PC-3 (cell line): Measurements from ENCODE around the gene LRP1B. TPM values are rescaled to one million over a fixed set of nuclear protein-coding genes. Genes with fewer than 3 reads are reported as not detected.

Source experiments
- ATAC-seq: fragments of 200-7000 bp; cut with Tn5 transposase; 2 replicates; pipeline ENCODE4 v1.9.1; 2020; ENCODE audit warnings: mild to moderate bottlenecking, moderate library complexity
- BruUV-seq: library from RNA; stranded (reverse); fragments of 400-500 nt; replicated peaks from 2 replicates; lab custom pipeline; 2021; lab: Mats Ljungman, UMichigan
- CTCF ChIA-PET: fragments of 300-600 bp; sonication (Branson Sonifier 250); formaldehyde crosslinking; loops from one replicate; lab custom pipeline; 2022; ENCODE audit warnings: antibody characterized with exemption; lab: Charles Lee
- POLR2A ChIA-PET: fragments of 300-600 bp; sonication (Branson Sonifier 250); formaldehyde crosslinking; loops from one replicate; lab custom pipeline; 2022; ENCODE audit warnings: antibody characterized with exemption; ENCODE audit not compliant: unreplicated experiment; lab: Charles Lee
- DNase-seq: peaks from one replicate; pipeline ENCODE4 v3.0.0-alpha.2; 2015
- H2AFZ ChIP-seq: fragments of 300-600 bp; sonication (generic); 2 replicates; pipeline ENCODE4 v1.6.0; 2016; ENCODE audit warnings: antibody characterized with exemption, low read length
- H3F3A ChIP-seq: fragments of 300-600 bp; sonication (generic); one replicate; pipeline ENCODE4 v1.6.0; 2017; ENCODE audit warnings: antibody characterized with exemption, low read length, control low read depth, mild to moderate bottlenecking; ENCODE audit not compliant: unreplicated experiment
- H3K27ac ChIP-seq: fragments of 300-600 bp; sonication (generic); 2 replicates; pipeline ENCODE4 v1.5.1; 2016; ENCODE audit warnings: mild to moderate bottlenecking, low read length
- H3K27me3 ChIP-seq: fragments of 300-600 bp; sonication (generic); 2 replicates; pipeline ENCODE4 v1.6.1; 2016; ENCODE audit warnings: low read length, mixed read lengths
- H3K36me3 ChIP-seq: fragments of 300-600 bp; sonication (generic); 2 replicates; pipeline ENCODE4 v1.6.1; 2016; ENCODE audit warnings: low read depth, mixed run types, low read length, mixed read lengths
- H3K4me1 ChIP-seq: fragments of 300-600 bp; sonication (generic); 2 replicates; pipeline ENCODE4 v1.5.1; 2016; ENCODE audit warnings: low read length; ENCODE audit not compliant: insufficient read depth
- H3K4me2 ChIP-seq: fragments of 300-600 bp; sonication (generic); 2 replicates; pipeline ENCODE4 v1.6.0; 2016; ENCODE audit warnings: low read length
- H3K4me3 ChIP-seq: fragments of 300-600 bp; sonication (generic); 2 replicates; pipeline ENCODE4 v1.5.1; 2016; ENCODE audit warnings: mild to moderate bottlenecking, low read length, mixed read lengths
- H3K79me2 ChIP-seq: fragments of 300-600 bp; sonication (generic); 2 replicates; pipeline ENCODE4 v1.6.1; 2017; ENCODE audit warnings: low read length, mixed read lengths
- H3K9ac ChIP-seq: fragments of 300-600 bp; sonication (generic); 2 replicates; pipeline ENCODE4 v1.6.0; 2016; ENCODE audit warnings: mild to moderate bottlenecking, low read length
- H3K9me2 ChIP-seq: fragments of 300-600 bp; sonication (generic); replicated peaks from 2 replicates; pipeline ENCODE4 v1.6.1; 2016; ENCODE audit warnings: mixed run types, low read length, mixed read lengths
- H3K9me3 ChIP-seq: fragments of 300-600 bp; sonication (generic); 2 replicates; pipeline ENCODE4 v1.6.1; 2016; ENCODE audit warnings: low read length, mixed read lengths
- H4K20me1 ChIP-seq: fragments of 300-600 bp; sonication (generic); 2 replicates; pipeline ENCODE4 v1.6.1; 2016; ENCODE audit warnings: low read length, mixed read lengths
- EZH2 ChIP-seq: fragments of 300-600 bp; sonication (generic); IDR thresholded peaks from one replicate; pipeline ENCODE4 v1.6.1; 2017; ENCODE audit warnings: antibody characterized with exemption, mild to moderate bottlenecking, low read length; ENCODE audit not compliant: unreplicated experiment
- EZH2phosphoT487 ChIP-seq: fragments of 300-600 bp; sonication (generic); IDR thresholded peaks from 2 replicates; pipeline ENCODE4 v1.6.1; 2018; ENCODE audit warnings: mild to moderate bottlenecking, antibody characterized with exemption, low read length, borderline replicate concordance
- intact Hi-C: fragments of 100-400 bp; cut with micrococcal nuclease; formaldehyde crosslinking; loops from 2 replicates; pipeline ENCODE4 v1.9.0; 2023
- total RNA-seq: library from RNA; depleted of rRNA; stranded (reverse); fragments of >200 nt; gene quantifications from 2 replicates; pipeline ENCODE4 v1.2.3, GENCODE V29; 2014
- TF ChIP-seq, protein P1 (sequence below): fragments of 300-600 bp; sonication (generic); conservative IDR thresholded peaks from 2 replicates; pipeline ENCODE4 v1.5.1; 2017; ENCODE audit warnings: antibody characterized with exemption, low read depth, mild to moderate bottlenecking, low read length

Gene LRP1B
- total RNA-seq, 1 experiment from 2014 or later = 0.04 TPM

DNA sequence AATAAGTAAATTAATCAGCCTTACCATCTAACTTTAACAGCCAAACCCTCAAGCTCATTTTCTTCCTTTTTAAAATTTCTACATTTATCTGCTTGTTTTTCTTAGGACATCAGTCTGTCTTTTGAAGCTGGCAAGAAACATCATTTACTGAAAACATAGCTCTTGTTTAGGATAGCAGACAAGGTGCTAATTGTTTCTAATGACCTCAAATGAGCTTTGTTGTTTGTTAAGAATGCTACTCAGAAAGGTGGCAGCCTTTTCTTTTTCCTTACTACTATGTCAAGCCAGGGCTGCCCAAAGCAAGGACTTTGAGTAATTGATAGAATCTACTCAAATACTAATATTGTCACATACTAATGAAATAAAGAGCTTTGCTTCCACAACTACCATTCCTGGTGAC lies 171.8 kb downstream of the LRP1B start:
- Histone ChIP-seq H3K27me3 (no peaks in the 10 kb centered on the region), H3K4me1 (no peaks in the 10 kb centered on the region), H3K4me3 (no peak overlapping the region), H3K4me2 (no peak overlapping the region), H3K36me3 (no peaks in the 10 kb centered on the region), H3K9ac (no peak overlapping the region), H4K20me1 (no peaks in the 10 kb centered on the region), H3K79me2 (no peaks in the 10 kb centered on the region), H2AFZ (no peak overlapping the region), H3K9me2 (no peaks in the 10 kb centered on the region), H3K9me3 (no peaks in the 10 kb centered on the region), H3F3A (no peaks in the 10 kb centered on the region), H3K27ac (no peak overlapping the region)
- ATAC-seq (no peak), DNase-seq (no peak)
- no TSS peak for BruUV-seq
- TF ChIP-seq, protein P1, sequence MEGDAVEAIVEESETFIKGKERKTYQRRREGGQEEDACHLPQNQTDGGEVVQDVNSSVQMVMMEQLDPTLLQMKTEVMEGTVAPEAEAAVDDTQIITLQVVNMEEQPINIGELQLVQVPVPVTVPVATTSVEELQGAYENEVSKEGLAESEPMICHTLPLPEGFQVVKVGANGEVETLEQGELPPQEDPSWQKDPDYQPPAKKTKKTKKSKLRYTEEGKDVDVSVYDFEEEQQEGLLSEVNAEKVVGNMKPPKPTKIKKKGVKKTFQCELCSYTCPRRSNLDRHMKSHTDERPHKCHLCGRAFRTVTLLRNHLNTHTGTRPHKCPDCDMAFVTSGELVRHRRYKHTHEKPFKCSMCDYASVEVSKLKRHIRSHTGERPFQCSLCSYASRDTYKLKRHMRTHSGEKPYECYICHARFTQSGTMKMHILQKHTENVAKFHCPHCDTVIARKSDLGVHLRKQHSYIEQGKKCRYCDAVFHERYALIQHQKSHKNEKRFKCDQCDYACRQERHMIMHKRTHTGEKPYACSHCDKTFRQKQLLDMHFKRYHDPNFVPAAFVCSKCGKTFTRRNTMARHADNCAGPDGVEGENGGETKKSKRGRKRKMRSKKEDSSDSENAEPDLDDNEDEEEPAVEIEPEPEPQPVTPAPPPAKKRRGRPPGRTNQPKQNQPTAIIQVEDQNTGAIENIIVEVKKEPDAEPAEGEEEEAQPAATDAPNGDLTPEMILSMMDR = no peak
- TF ChIP-seq EZH2phosphoT487 (no peak), EZH2 (no peak)
- intact Hi-C loops = no loop called here
- POLR2A ChIA-PET = no interaction called here
- CTCF ChIA-PET = no interaction called here

DNA sequence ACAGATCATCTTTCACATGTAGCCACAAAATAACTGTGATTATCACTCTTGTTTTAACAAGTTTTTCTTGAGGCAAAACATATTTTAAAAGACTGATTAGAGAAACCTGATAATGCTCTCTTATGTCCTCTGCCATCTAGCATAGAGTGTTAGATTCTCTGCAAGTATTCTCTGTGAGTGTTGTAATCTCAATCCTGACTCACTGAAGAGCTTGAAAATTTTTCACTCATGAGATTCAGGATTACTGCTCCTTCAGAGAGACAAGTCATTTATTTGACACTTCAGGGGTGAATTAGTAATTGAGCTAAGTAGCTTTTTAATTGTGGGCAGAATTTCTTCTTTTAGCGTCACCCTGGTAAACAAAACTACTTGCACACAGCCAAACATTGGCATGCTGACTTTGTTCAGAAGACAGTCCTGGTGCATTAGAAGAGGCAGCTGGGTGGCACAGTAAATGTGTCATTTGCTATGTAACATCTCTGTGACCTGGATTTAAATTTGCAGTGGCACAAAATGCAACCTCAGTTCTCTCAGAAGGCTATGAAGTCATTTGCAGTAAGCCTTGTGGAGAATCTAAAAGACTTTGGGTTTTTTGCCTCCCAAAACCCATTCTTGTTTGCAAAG lies 172.9 kb downstream of the LRP1B start:
- Histone ChIP-seq H3K79me2 (no peaks in the 10 kb centered on the region), H3K27ac (no peak overlapping the region), H4K20me1 (no peaks in the 10 kb centered on the region), H3F3A (no peaks in the 10 kb centered on the region), H2AFZ (no peak overlapping the region), H3K9me3 (no peaks in the 10 kb centered on the region), H3K36me3 (no peaks in the 10 kb centered on the region), H3K27me3 (no peaks in the 10 kb centered on the region), H3K9me2 (no peaks in the 10 kb centered on the region), H3K4me1 (no peaks in the 10 kb centered on the region), H3K4me2 (no peak overlapping the region), H3K9ac (no peak overlapping the region), H3K4me3 (no peak overlapping the region)
- BruUV-seq = no TSS peak
- TF ChIP-seq EZH2phosphoT487 (no peak), EZH2 (no peak)
- TF ChIP-seq, protein P1 = no peak
- no peak for DNase-seq
- POLR2A ChIA-PET = interaction anchor here (0.8 kb wide), 1 partner anchor 712 kb away, joined by 4 read pairs; no protein-coding TSS in a partner anchor
- no peak for ATAC-seq
- intact Hi-C loops = no loop called here
- CTCF ChIA-PET = no interaction called here

- no peak overlapping the region for H2AFZ ChIP-seq
- H3K27ac ChIP-seq = no peak overlapping the region
- H3K27me3 ChIP-seq = no peaks in the 10 kb centered on the region
- no TSS peak for BruUV-seq
- no peaks in the 10 kb centered on the region for H3K36me3 ChIP-seq
- no peaks in the 10 kb centered on the region for H3K79me2 ChIP-seq
- no peaks in the 10 kb centered on the region for H3F3A ChIP-seq
- no peak for TF ChIP-seq EZH2phosphoT487
- TF ChIP-seq EZH2 = no peak
- TF ChIP-seq, protein P1 = no peak
- H3K9me2 ChIP-seq = no peaks in the 10 kb centered on the region
- intact Hi-C loops = no loop called here
- no peak overlapping the region for H3K4me3 ChIP-seq
- ATAC-seq = no peak
- H3K9ac ChIP-seq = no peak overlapping the region
- H3K4me2 ChIP-seq = no peak overlapping the region
- H3K9me3 ChIP-seq = no peaks in the 10 kb centered on the region
- no peaks in the 10 kb centered on the region for H3K4me1 ChIP-seq
- no peaks in the 10 kb centered on the region for H4K20me1 ChIP-seq
- ChIA-PET CTCF (no interaction called here), POLR2A (no interaction called here)
- no peak for DNase-seq
Measured at GRCh38 chr2:141957321-141957720, 173.5 kb downstream of the LRP1B start.
